GM12878 (cell line): ENCODE data around the gene NCAPD2. TPM values are rescaled to one million over a fixed set of nuclear protein-coding genes. Genes with fewer than 3 reads are reported as not detected.

Experiments used
- BCL11A ChIP-seq: IDR thresholded peaks from 2 replicates; pipeline ENCODE4 v1.6.1; 2011; ENCODE audit warnings: low read depth, low read length
- BHLHE40 ChIP-seq, 2 experiments: fragments of 450-650 bp in 1 of 2; IDR thresholded peaks; 2 replicates each; pipeline ENCODE4 v1.6.1; 2011 to 2017; ENCODE audit warnings: low read depth in 2 of 2, borderline replicate concordance in 1 of 2, improper control_type of control experiment in 1 of 2, low read length in 1 of 2, mild to moderate bottlenecking in 1 of 2
- CBFB ChIP-seq: IDR thresholded peaks from 2 replicates; pipeline ENCODE4 v1.6.1; 2016; ENCODE audit warnings: antibody characterized with exemption, low read depth
- CHD1 ChIP-seq: IDR thresholded peaks from 2 replicates; pipeline ENCODE4 v1.6.1; 2012; ENCODE audit warnings: low read depth, low read length, improper control_type of control experiment
- DPF2 ChIP-seq: fragments of 450-650 bp; IDR thresholded peaks from 2 replicates; pipeline ENCODE4 v1.6.1; 2017; ENCODE audit warnings: mild to moderate bottlenecking
- FOS ChIP-seq: IDR thresholded peaks from 3 replicates; pipeline ENCODE4 v1.6.1; 2011; ENCODE audit warnings: borderline replicate concordance; ENCODE audit not compliant: insufficient read length; ENCODE audit errors: extremely low read depth
- FOXK2 ChIP-seq: fragments of 450-650 bp; IDR thresholded peaks from 2 replicates; pipeline ENCODE4 v1.6.1; 2017; ENCODE audit warnings: mild to moderate bottlenecking, moderate library complexity
- HDGF ChIP-seq: fragments of 450-650 bp; IDR thresholded peaks from 2 replicates; pipeline ENCODE4 v1.6.1; 2016; ENCODE audit warnings: antibody characterized with exemption
- IKZF1 ChIP-seq: fragments of 450-650 bp; conservative IDR thresholded peaks from 2 replicates; pipeline ENCODE4 v1.6.1; 2017; ENCODE audit warnings: antibody characterized with exemption, mild to moderate bottlenecking
- KAT2A ChIP-seq: conservative IDR thresholded peaks from 2 replicates; pipeline ENCODE4 v1.6.1; 2011; ENCODE audit warnings: low read depth, low read length; ENCODE audit not compliant: control insufficient read depth
- MEF2B ChIP-seq: fragments of 450-650 bp; IDR thresholded peaks from 2 replicates; pipeline ENCODE4 v1.6.1; 2018; ENCODE audit warnings: mild to moderate bottlenecking, moderate library complexity; ENCODE audit not compliant: partially characterized antibody, poor library complexity, severe bottlenecking
- POLR2AphosphoS2 ChIP-seq: IDR thresholded peaks from 2 replicates; pipeline ENCODE4 v1.6.1; 2011; ENCODE audit warnings: low read depth, mild to moderate bottlenecking, low read length, improper control_type of control experiment, moderate library complexity
- RELA ChIP-seq: fragments of 450-650 bp; IDR thresholded peaks from 2 replicates; pipeline ENCODE4 v1.8.0; 2014; ENCODE audit warnings: borderline replicate concordance; ENCODE audit not compliant: partially characterized antibody
- SIX5 ChIP-seq: IDR thresholded peaks from 2 replicates; pipeline ENCODE4 v1.6.1; 2011; ENCODE audit warnings: mild to moderate bottlenecking, low read depth, low read length, moderate library complexity; ENCODE audit not compliant: severe bottlenecking
- SMARCA5 ChIP-seq: fragments of 450-650 bp; IDR thresholded peaks from 2 replicates; pipeline ENCODE4 v1.6.1; 2017; ENCODE audit warnings: mild to moderate bottlenecking
- SMC3 ChIP-seq: IDR thresholded peaks from 2 replicates; pipeline ENCODE4 v1.6.1; 2011; ENCODE audit warnings: low read length, improper control_type of control experiment, borderline replicate concordance
- SP1 ChIP-seq: IDR thresholded peaks from one replicate; pipeline ENCODE4 v1.6.1; 2011; ENCODE audit warnings: low read depth, low read length
- SREBF2 ChIP-seq: IDR thresholded peaks from 2 replicates; pipeline ENCODE4 v1.6.1; 2012; ENCODE audit warnings: mild to moderate bottlenecking, low read length
- SRF ChIP-seq, 2 experiments: IDR thresholded peaks; 2 replicates each; pipeline ENCODE4 v1.6.1; 2011; ENCODE audit warnings: low read depth in 2 of 2, low read length in 2 of 2, mild to moderate bottlenecking in 1 of 2, moderate library complexity in 1 of 2
- TAF1 ChIP-seq: IDR thresholded peaks from 2 replicates; pipeline ENCODE4 v1.6.1; 2011; ENCODE audit warnings: mild to moderate bottlenecking, low read depth, low read length, borderline replicate concordance
- TARDBP ChIP-seq: IDR thresholded peaks from 2 replicates; pipeline ENCODE4 v1.6.1; 2016; ENCODE audit warnings: borderline replicate concordance
- TCF12 ChIP-seq: IDR thresholded peaks from 2 replicates; pipeline ENCODE4 v1.6.1; 2011; ENCODE audit warnings: low read depth, mild to moderate bottlenecking, low read length
- YBX1 ChIP-seq: fragments of 450-650 bp; IDR thresholded peaks from 2 replicates; pipeline ENCODE4 v1.6.1; 2016; ENCODE audit warnings: antibody characterized with exemption
- ZNF207 ChIP-seq: fragments of 450-650 bp; IDR thresholded peaks from 2 replicates; pipeline ENCODE4 v1.6.1; 2014; ENCODE audit warnings: antibody characterized with exemption, mild to moderate bottlenecking, borderline replicate concordance
- ZNF622 ChIP-seq: fragments of 450-650 bp; IDR thresholded peaks from 2 replicates; pipeline ENCODE4 v1.6.1; 2017; ENCODE audit warnings: mild to moderate bottlenecking, inconsistent platforms
- polyA plus RNA-seq, 11 experiments: library from polyadenylated mRNA; depleted of rRNA in 4 of 11; unstranded in 6 of 11; stranded (reverse) in 5 of 11; fragments of >200 nt; fragmentation: Nextera tagmentation in 4 of 11; fragmentation: Illumina TruSeq in 1 of 11; extraction: Ambion mirVana in 4 of 11; extraction: Trizol in 1 of 11; gene quantifications; 1 replicate in 1 of 11; 2 replicates in 10 of 11; pipeline versions ENCODE4 v1.2.1 to v1.2.3, GENCODE V29; 2011 to 2016; ENCODE audit warnings: inconsistent platforms in 2 of 11, missing spikeins in 2 of 11, low read depth in 1 of 11
- total RNA-seq, 4 experiments: library from RNA; depleted of rRNA in 3 of 4; stranded (reverse); fragments of >200 nt in 3 of 4; fragmentation: Illumina TruSeq in 1 of 4; extraction: Trizol in 1 of 4; gene quantifications; 2 replicates each; pipeline versions ENCODE4 v1.2.1 to v1.2.3, GENCODE V29; 2013 to 2021
- TF ChIP-seq, protein P1 (sequence below): fragments of 450-650 bp; IDR thresholded peaks from 2 replicates; pipeline ENCODE4 v1.6.1; 2016; ENCODE audit warnings: mild to moderate bottlenecking, moderate library complexity, borderline replicate concordance
- TF ChIP-seq, protein P2 (sequence below): fragments of 450-650 bp; IDR thresholded peaks from 2 replicates; pipeline ENCODE4 v1.6.1; 2016; ENCODE audit warnings: mild to moderate bottlenecking

NCAPD2 gene
- total and polyA plus RNA-seq, 10 of the 15 experiments (the other 5 are each of a cell fraction or from before 2014, with no cell fraction given), result 24.2 to 160 (median 110) TPM

DNA sequence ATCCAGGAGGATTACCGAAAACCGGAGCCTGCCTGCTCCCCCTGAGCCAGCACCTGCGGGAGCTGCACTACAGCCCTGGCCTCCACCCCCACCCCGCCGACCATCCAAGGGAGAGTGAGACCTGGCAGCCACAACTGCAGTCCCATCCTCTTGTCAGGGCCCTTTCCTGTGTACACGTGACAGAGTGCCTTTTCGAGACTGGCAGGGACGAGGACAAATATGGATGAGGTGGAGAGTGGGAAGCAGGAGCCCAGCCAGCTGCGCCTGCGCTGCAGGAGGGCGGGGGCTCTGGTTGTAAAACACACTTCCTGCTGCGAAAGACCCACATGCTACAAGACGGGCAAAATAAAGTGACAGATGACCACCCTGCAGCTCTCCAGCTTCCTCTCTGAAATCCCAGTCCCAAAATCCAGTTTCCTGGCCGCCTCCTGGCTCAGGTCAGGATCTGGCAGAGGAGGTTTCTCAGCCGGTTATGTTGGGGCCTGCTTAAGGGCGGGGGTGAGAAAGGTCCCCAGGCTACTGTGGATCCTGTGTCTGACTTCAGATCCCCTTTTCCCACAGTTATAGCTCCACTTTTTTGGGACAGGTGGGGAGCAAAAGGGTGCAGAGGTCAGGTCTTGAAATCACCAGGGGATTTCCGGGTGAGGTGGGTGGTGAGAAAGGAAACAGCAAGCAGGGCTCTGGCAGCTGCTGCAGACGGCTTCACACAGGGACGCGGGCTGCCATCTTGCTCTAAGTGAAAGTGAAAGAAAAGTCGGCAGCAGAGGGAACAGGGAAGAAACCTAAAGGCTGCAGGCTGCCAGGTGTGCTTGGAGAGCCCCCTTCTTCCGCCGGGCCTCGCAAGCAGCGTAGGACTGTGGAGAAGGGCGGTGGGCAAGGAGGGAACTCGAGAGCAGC lies 42.3 kb upstream of the NCAPD2 start, which contains the start of gene TAPBPL (continued):
- TF ChIP-seq TARDBP (peak; percentile 9; the same call in 1 of the 2 replicates), YBX1 (no peak), KAT2A (no peak), POLR2AphosphoS2 (peak; percentile 29; the same call in 1 of the 2 replicates), FOXK2 (no peak), TAF1 (peak; percentile 91), RELA (peak; percentile 89), CHD1 (no peak), TCF12 (peak; percentile 90), DPF2 (peak; percentile 76; the same call in 1 of the 2 replicates), ZNF207 (0 out of 2 replicates have a peak, but pooled peaks have one; percentile 50), BHLHE40 (IDR thresholded peaks at IDR 0.05; ENCODE audit: borderline replicate concordance in 1 of 2, low read depth in 2 of 2, low read length in 1 of 2) (peak; percentile 52 to 58; a peak in 3 of 4 replicates), SIX5 (peak; percentile 18), SP1 (no peak), SREBF2 (no peak), SRF (IDR thresholded peaks at IDR 0.05; ENCODE audit: low read depth in 2 of 2, low read length in 2 of 2) (0 out of 4 replicates have a peak, but pooled peaks of 1 of the 2 experiments have one; percentile 13), HDGF (no peak), CBFB (0 out of 2 replicates have a peak, but pooled peaks have one; percentile 1), IKZF1 (peak; percentile 96), ZNF622 (no peak), SMC3 (no peak; the same call in 1 of the 2 replicates), SMARCA5 (peak; percentile 47; the same call in 1 of the 2 replicates), BCL11A (0 out of 2 replicates have a peak, but pooled peaks have one; percentile 14), FOS (no peak), MEF2B (peak; percentile 56)
- TF ChIP-seq, protein P1, sequence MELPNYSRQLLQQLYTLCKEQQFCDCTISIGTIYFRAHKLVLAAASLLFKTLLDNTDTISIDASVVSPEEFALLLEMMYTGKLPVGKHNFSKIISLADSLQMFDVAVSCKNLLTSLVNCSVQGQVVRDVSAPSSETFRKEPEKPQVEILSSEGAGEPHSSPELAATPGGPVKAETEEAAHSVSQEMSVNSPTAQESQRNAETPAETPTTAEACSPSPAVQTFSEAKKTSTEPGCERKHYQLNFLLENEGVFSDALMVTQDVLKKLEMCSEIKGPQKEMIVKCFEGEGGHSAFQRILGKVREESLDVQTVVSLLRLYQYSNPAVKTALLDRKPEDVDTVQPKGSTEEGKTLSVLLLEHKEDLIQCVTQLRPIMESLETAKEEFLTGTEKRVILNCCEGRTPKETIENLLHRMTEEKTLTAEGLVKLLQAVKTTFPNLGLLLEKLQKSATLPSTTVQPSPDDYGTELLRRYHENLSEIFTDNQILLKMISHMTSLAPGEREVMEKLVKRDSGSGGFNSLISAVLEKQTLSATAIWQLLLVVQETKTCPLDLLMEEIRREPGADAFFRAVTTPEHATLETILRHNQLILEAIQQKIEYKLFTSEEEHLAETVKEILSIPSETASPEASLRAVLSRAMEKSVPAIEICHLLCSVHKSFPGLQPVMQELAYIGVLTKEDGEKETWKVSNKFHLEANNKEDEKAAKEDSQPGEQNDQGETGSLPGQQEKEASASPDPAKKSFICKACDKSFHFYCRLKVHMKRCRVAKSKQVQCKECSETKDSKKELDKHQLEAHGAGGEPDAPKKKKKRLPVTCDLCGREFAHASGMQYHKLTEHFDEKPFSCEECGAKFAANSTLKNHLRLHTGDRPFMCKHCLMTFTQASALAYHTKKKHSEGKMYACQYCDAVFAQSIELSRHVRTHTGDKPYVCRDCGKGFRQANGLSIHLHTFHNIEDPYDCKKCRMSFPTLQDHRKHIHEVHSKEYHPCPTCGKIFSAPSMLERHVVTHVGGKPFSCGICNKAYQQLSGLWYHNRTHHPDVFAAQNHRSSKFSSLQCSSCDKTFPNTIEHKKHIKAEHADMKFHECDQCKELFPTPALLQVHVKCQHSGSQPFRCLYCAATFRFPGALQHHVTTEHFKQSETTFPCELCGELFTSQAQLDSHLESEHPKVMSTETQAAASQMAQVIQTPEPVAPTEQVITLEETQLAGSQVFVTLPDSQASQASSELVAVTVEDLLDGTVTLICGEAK, result 0 out of 2 replicates have a peak, but pooled peaks have one; percentile 45
- TF ChIP-seq, protein P2, sequence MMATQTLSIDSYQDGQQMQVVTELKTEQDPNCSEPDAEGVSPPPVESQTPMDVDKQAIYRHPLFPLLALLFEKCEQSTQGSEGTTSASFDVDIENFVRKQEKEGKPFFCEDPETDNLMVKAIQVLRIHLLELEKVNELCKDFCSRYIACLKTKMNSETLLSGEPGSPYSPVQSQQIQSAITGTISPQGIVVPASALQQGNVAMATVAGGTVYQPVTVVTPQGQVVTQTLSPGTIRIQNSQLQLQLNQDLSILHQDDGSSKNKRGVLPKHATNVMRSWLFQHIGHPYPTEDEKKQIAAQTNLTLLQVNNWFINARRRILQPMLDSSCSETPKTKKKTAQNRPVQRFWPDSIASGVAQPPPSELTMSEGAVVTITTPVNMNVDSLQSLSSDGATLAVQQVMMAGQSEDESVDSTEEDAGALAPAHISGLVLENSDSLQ, result peak; percentile 43
